ENCODE results near the gene GOLGA1.
"Not testable (repeated sequence)": the region's sequence is repeated elsewhere in the genome, so short reads cannot be mapped to it uniquely, and the experiment has no call there.

Gene GOLGA1

GRCh38 chr9:124857533-124858162, 83.2 kb downstream of the GOLGA1 start:
- DNase-seq = no peak

- peak; percentile 32 to 73 for DNase-seq
These were observed 84.7 kb downstream of the GOLGA1 start for GRCh38 chr9:124855944-124856765.

GRCh38 chr9:124855566-124855943, 85.3 kb downstream of the GOLGA1 start:
- DNase-seq = no peak

GRCh38 chr9:124854822-124855221, 86.1 kb downstream of the GOLGA1 start:
- DNase-seq = no peak

DNA sequence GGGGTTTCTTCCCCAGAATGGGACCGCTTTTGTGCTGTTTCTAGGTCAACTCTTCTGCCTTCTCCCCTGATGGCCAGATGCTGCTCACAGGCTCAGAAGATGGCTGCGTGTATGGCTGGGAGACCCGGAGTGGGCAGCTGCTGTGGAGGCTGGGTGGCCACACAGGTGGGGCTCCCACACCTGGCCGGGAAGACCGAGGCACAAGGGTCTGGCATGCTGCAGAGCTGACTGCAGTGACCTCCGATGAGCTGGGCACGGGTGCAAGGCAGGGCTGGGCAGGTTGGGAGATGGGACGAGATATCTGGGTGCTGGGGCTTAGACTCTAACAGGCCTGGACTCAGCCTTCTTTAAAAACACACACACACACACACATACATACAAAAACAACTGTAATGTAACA, 86.7 kb downstream of the GOLGA1 start:
- DNase-seq = no peak

- DNase-seq = no peak
These were observed 87.2 kb downstream of the GOLGA1 start for GRCh38 chr9:124853605-124854143.

DNA sequence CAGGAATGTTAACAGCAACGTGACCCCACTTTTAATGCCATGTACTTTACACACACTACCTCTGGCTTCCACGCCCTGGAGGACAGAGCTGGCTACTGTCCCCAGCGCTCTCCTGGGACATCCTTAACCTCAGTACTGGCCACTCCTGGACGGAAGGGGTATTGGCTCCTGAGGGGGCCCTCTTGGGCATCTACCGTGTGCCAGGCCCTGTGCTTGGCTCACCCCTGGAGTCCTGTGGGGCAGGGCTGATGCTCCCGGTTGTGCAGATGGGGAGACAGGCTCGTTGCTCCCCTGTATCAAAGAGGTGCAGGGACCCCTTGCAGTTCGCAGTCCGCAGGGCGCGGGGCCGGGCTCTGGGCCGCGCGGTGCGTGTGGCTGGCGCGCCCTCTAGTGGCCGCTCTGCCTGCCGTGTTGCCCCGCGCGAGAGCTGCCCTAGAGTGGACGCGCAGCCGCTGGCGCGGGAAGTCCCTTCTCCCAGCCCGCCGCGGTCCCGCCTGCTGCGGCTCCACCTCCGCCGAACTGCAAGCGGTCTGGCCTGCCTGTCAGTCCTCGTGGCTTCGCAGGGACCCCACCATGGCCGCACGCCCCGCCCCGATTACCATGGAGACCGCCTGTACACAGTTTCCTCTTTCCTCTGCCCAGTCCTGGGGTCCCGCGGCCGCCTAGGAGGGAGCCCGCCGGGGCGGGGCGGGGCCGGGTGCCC, 87.9 kb downstream of the GOLGA1 start, which contains the start of gene WDR38:
WDR38 (plus strand) TSS at position 632 of the 703 bp plus-strand sequence. CDS start 72 bp downstream, outside the sequence.
- peak; percentile 65 to 83 for DNase-seq

GRCh38 chr9:124852121-124852828, 88.6 kb downstream of the GOLGA1 start:
- DNase-seq = no peak

- no peak for DNase-seq
These were observed 91.1 kb downstream of the GOLGA1 start for GRCh38 chr9:124849801-124850200.

DNA sequence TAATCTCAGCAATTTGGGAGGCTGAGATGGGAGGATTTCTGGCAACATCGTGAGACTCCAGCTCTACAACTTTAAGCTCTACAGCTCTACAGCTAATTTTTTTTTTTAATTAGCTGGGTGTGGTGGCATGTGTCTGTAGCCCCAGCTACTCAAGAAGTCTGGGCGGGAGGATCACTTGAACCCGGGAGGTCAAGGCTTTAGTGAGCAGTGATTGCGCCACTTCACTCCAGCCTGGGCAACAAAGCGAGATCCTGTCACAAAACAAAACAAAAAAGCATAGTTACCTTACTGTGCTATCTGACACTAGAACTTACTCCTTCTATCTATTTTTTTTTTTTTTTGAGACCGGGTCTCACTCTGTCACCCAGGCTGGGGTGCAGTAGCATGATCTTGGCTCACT, 93.9 kb downstream of the GOLGA1 start:
- DNase-seq = no peak

DNA sequence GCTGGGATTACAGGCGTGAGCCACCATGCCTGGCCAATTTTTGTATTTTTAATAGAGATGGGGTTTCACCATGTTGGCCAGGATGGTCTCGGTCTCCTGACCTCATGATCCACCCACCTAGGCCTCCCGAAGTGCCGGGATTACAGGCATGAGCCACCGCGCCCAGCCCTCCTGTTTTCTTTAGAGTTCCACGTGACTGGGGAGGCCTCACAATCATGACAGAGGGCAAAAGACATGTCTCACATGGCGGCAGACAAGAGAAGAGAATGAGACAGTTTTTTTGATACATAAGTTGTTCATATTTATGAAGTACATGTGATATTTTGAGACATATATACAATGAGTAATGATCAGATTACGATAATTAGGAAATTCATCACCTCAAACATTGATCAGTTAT, 94.4 kb downstream of the GOLGA1 start:
- not testable (repeated sequence) for DNase-seq

GRCh38 chr9:124844291-124844690, 96.6 kb downstream of the GOLGA1 start:
- DNase-seq = no peak

GRCh38 chr9:124843456-124844034, 97.3 kb downstream of the GOLGA1 start:
- DNase-seq = no peak

DNA sequence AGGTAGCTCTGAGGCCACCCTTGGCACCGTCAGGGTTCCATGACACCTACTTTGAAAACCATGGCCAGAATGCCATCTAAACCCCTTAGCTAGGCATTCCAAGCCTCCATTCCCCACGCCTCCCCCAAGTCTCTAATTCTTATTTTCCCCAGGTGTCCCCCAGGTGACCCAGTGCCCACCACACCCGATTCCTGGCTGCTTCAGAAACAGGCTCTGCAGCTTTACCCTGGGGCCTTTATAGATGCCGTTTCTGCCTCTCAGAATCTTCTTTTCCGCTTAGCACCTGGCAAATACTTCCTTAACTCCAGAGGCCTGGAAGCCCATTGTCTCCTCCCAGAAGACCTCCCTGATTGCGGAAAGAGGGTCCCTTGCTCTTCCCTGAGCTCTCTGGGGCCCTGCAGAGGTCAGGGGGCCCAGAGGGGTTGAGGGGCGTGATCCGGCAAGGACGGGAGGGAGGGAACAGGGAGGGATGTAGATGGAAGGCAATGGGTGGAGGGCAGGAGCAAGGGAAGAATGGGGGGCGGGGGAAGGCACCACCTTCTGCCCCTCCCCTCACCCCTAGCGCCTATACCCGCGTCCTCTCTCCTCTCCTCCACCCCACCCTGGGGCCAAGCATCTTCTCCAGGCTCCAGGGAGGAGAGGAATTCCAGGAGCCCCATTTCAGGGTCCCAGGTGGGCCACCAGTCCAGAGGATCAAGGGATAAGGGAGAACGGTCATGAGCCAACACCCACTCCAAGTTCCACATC, 99.6 kb downstream of the GOLGA1 start:
- no peak for DNase-seq

DNA sequence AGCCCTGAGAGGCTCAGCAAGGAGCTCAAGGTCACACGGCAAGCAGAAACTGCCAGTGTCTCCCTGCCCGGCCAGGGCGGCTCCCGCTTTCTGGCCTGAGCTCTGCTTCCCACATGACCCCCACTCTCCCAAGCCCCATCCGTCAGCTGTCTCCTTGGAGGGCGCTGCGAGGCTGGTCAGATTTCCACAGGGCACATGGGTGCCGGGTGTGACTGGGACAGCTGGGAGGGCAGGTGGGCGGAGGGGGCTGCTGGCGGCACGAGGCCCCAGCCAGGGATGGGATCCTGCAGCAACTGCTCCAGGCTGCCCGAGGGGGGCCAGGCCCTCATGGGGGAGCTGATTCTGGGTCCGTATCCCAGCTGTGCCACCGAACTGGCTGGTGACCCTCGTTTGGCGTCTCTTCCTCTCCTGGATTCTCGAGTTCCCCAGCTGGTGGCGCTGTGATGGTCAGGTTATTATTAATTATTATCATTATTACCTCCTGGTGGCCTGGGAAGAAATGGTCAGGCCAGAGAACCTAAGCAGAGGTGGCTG, 100.5 kb downstream of the GOLGA1 start:
- DNase-seq = peak; percentile 73 to 90

DNA sequence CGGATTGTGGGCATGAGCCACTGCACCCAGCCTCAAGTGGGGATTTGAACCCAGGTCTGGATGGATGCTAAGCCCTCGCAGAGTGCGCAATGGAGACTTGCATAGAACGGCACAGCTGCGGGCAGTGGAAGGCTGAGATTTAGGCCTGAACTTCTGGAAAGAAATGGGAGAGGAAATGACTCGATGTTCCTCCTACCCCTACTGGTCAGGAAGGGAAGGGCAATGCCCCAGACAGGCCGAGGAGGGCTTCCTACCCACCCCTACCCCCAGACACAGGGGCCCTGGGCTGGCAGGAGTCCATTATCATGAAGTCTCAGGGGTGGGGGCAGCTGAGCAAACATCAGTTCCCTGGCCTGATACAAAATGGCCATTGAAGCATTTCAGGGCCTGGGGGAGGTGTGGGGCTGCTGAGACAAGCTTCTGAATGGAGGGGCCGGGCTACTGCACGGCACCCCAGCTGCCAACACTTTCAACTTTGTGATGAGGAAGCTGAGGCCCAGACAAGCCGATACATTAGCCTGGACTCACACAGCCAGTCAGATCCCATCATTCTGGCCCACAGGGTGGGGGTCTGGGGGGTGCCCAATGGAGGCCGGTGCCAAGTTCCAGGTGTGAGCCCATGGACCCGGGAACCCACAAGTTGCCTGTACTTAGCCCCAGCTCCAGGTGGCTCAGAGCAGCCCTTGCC, 101.1 kb downstream of the GOLGA1 start:
- DNase-seq = peak in 1 of 2 experiments; percentile 46

GRCh38 chr9:124838567-124839275, 102.2 kb downstream of the GOLGA1 start:
- DNase-seq = not testable (repeated sequence)

DNA sequence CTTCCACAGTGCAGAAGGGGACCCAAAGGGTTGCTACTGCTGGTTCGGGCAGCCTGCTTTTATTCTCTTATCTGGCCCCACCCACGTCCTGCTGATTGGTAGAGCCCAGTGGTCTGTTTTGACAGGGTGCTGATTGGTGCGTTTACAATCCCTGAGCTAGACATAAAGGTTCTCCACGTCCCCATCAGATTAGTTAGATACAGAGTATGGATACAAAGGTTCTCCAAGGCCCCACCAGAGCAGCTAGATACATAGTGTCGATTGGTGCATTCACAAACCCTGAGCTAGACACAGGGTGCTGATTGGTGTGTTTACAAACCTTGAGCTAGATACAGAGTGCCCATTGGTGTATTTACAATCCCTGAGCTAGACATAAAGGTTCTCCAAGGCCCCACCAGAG, 102.8 kb downstream of the GOLGA1 start:
- DNase-seq = not testable (repeated sequence)

DNA sequence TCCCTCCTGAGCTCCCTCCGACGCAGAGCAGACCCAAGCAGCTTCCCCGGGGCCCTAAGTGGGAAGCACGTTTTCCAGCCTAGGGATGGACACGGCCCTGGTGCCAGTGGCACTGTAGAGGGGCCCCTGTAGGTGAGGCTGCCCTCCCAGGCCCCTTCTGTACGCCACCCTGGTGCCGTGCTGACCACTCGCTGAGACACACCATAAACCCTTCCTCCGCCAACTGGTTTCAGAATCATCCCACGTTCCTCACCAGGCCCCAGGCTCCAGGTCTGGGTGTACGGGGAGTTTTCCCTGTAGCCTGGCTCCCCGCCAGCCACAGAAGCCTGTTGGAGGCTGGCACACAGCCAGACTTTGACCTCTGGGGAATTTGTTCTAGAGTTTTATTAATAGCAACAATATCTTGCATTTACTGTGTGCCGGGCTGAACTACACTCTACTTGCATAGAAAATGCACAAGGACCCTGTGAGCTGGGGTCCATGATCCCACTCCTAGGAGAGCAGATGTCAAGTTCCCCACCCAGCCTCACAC, 105.8 kb downstream of the GOLGA1 start:
- peak; percentile 85 to 95 for DNase-seq

- peak in 1 of 2 experiments; percentile 52 for DNase-seq
These were observed 106.3 kb downstream of the GOLGA1 start for GRCh38 chr9:124834591-124834990.
